ENCODE results near the gene DDIT3.
"Not testable (repeated sequence)": the region's sequence is repeated elsewhere in the genome, so short reads cannot be mapped to it uniquely, and the experiment has no call there.

DDIT3 gene, protein sequence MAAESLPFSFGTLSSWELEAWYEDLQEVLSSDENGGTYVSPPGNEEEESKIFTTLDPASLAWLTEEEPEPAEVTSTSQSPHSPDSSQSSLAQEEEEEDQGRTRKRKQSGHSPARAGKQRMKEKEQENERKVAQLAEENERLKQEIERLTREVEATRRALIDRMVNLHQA

DNA sequence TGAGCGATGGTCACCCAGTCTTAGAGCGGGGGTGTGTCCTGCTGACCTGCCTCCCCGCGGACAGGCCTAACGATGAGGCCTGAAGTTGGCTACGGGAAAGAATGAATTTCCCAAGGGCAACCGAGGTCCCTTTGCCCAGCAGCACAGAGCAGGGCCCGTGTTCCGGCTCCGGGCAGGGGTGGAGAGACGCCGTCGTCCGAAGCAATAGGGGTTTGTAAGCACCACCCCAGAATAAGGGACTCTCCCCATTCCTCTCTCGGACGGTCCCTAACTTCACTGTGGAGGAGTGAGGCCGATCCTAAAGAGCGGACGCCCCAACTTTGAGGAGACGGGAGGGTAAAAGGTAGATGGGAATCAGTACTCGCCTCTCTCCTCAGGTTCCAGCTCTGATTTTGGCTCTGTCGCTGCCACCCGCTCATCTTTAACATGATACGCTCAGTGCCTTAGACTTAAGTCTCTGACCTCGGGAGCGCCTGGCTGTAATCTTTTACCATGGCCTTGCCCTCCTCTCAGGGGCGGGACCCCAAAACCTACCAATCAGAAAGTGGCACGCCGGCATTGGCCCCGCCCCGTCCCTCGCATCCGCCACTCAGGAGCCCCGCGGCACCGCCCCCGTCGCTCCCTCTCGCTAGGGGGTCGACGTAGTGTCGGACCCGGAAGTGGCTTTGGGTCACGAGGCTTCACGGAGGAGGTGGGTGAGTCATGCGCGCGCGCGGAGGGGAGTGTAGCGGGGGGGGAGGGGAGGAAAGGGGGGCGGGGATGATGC lies at the start of gene DDIT3:
TSS of gene DDIT3 (minus strand) at position 462 of the 766 bp plus-strand sequence. CDS start 3,108 bp downstream, outside the sequence.
- peak; percentile 99 for DNase-seq (ENCODE audit: low read depth)

DNA sequence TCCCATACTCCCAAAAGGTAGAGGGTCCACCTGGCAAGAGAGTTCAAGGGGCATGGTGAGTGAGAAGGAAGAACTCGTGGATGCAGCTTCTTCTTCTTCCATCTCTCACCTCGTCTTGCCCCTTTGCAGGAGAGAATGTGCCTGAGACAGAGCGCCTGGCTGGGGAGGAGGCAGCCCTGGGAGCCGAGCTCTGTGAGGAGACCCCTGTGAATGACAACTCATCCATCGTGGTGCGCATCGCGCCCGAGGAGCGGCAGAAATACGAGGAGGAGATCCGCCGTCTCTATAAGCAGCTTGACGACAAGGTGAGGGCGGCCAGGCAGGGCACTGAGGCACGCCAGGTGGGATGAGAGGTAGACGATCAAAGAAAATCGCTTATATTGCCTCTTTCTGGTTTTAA lies 49.5 kb upstream of the DDIT3 start:
- no peak for DNase-seq (ENCODE audit: low read depth)

- DNase-seq (ENCODE audit: low read depth): no peak
These were observed 48.5 kb upstream of the DDIT3 start for GRCh38 chr12:57568838-57569237.

- DNase-seq (ENCODE audit: low read depth): no peak
These were observed 43.9 kb upstream of the DDIT3 start for GRCh38 chr12:57564178-57564740.

- DNase-seq (ENCODE audit: low read depth): no peak
These were observed 43.0 kb upstream of the DDIT3 start for GRCh38 chr12:57563358-57563757.

GRCh38 chr12:57561117-57561516 lies 40.8 kb upstream of the DDIT3 start:
- DNase-seq (ENCODE audit: low read depth): not testable (repeated sequence)

- DNase-seq (ENCODE audit: low read depth): no peak
These were observed 40.2 kb upstream of the DDIT3 start for GRCh38 chr12:57560516-57560915.

- DNase-seq (ENCODE audit: low read depth): no peak
These were observed 38.5 kb upstream of the DDIT3 start for GRCh38 chr12:57558864-57559263.

- no peak for DNase-seq (ENCODE audit: low read depth)
These were observed 34.6 kb upstream of the DDIT3 start for GRCh38 chr12:57554897-57555296.

- DNase-seq (ENCODE audit: low read depth): no peak
These were observed 34.1 kb upstream of the DDIT3 start for GRCh38 chr12:57554453-57554852.

- DNase-seq (ENCODE audit: low read depth): no peak
These were observed 33.3 kb upstream of the DDIT3 start for GRCh38 chr12:57553343-57554202.

- DNase-seq (ENCODE audit: low read depth): no peak
These were observed 32.6 kb upstream of the DDIT3 start for GRCh38 chr12:57552835-57553313.

GRCh38 chr12:57552306-57552651 lies 32.0 kb upstream of the DDIT3 start:
- no peak for DNase-seq (ENCODE audit: low read depth)

GRCh38 chr12:57551637-57552305 lies 31.5 kb upstream of the DDIT3 start:
- DNase-seq (ENCODE audit: low read depth): no peak

DNA sequence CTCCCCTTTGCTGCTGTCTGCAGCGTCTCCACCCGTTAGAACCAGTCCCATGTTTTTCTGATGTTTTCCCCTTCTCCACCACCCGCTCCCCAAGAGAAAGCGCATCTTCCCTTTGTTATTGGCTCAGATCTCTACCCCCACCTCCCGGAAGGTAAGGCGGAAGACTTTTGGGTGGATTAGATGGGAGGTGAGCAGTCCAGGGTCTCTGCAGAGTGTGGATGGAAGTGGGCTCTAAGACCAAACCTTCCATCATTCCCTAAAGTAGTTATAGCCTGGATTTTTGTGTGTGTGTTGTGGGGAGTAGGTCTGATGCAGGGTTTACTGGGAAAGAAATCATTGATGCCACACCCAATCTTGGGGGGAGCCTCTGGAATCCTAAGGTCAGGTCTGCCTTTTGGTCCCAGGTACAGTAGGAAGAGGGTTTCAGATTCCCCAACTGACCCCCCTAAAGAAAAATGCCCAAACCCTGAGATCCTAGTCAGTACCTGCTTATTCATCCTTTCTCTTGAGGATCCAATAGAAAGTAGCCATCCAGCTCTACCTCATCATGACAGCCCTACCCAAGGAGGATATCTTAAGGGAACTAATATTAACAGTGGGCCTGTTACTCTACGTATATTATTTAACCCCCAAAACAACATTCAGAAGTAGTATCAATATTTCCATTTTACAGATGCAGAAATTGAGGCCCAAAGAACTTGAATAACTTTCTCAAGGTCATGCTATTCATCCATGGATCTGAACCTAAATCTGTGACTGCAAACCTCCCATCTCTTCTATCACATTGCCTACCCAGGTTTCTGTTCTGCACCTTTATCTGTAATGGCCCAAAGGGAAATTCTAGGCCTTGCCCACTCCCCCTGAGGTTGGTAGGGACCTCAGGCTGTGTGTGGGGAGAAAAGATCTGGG lies 30.6 kb upstream of the DDIT3 start:
- no peak for DNase-seq (ENCODE audit: low read depth)

- DNase-seq (ENCODE audit: low read depth): peak; percentile 22
These were observed 29.8 kb upstream of the DDIT3 start, which contains the start of gene KIF5A for GRCh38 chr12:57549909-57550640. TSS of gene KIF5A (plus strand) at chr12:57550044. CDS start at chr12:57550272, 228 bp downstream.

GRCh38 chr12:57549203-57549908 lies 29.0 kb upstream of the DDIT3 start:
- no peak for DNase-seq (ENCODE audit: low read depth)

DNA sequence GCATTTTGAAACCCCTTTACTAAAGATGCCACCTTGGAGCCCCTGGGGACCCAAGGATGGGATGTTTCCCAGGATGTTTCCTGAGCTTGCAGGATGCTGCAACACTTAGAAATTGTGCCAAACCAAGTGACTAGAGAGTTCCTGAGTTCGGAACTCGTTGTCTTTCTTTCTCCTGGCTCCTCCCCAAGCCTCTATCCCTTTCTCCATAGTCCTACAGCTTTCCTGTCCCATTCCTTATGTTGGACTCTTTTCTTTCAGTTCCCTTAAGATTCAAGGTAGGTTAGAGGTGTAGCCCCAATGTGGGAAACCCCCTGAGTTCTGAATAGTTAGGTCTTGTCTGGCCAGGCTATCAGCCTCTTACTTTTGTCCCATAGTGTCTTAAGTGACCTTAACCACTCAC lies 28.2 kb upstream of the DDIT3 start:
- no peak for DNase-seq (ENCODE audit: low read depth)

DNA sequence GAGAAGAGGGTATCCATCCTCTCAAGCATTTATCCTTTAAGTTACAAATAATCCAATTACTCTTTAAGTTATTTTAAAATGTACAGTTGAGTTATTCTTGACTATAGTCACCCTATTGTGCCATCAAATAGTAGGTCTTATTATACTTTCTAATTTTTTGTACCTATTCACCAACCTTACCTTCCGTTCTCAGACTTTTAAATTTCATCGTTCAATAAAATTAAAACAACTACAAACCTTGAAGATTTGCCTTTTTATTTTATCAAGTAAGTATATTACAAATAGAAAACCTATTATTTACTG lies 27.6 kb upstream of the DDIT3 start:
- no peak for DNase-seq (ENCODE audit: low read depth)

All from stimulated activated CD8-positive, alpha-beta memory T cell treated with anti-CD3 and anti-CD28 coated beads, Interleukin-12 subunit alpha, Interleukin-12 subunit beta, amount 100 ng/mL, for 1 hour (primary cell).